SHP77 treated with DMSO at 0.1 percent for 48 hours (cell line): ENCODE measurements around the gene GBX1.

Source experiments
- DNase-seq: peaks from one replicate; lab custom pipeline; 2025; lab: John Stamatoyannopoulos, UW

GBX1 gene

GRCh38 chr7:151167197-151167961 is at the start of gene GBX1:
Gene GBX1 (minus strand): TSS chr7:151167694. CDS start chr7:151167548, 146 bp downstream.
- no peak for DNase-seq

DNA sequence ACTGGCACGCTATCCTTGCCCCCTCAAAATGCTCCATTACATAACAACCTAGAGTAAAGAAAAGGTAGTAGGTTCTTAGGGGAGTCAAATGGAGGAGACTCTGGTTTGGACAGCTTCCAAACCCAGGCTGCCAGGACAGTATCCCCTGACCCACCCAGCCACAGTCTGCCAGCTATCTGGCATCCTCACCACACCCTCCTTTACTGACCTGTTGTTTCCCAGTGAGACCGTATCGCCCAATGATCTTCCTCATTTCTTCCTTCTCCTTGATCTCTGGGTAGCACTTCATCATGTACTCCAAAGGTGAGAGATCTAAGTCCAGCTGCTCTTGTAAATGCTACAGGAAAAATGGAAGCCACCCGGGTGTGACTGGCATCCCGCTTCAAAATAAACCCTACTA is 47.9 kb upstream of the GBX1 start:
- no peak for DNase-seq

GRCh38 chr7:151213826-151214225 is 46.3 kb upstream of the GBX1 start:
- DNase-seq: no peak

- no peak for DNase-seq
Observed at GRCh38 chr7:151212626-151213025, 45.1 kb upstream of the GBX1 start.

GRCh38 chr7:151211155-151211772 is 43.8 kb upstream of the GBX1 start:
- no peak for DNase-seq

GRCh38 chr7:151210087-151210854 is 42.8 kb upstream of the GBX1 start, which contains the start of gene H2BK1:
Gene H2BK1 (minus strand): TSS chr7:151210488. CDS start chr7:151210318, 170 bp downstream.
- DNase-seq: no peak

DNA sequence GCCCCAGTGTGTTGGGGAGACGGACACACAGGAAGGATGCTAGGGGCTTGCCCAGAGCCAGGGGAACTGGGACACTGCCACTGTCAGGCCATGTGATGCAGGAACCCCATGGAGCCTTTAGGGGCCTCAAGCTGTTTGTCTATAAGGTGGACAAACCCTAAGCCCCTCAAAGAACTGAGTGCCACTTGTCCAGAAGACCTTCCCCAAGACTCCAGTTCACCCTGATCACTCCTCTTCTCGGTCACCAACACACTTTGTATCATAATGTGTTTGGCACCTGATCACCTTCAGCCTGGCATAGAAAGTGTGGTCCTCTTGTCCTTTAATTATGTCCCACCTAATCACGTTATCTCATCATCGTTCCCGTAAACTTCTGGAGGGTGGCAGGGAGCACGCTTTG is 42.1 kb upstream of the GBX1 start:
- no peak for DNase-seq

GRCh38 chr7:151208253-151208862 is 40.9 kb upstream of the GBX1 start:
- no peak for DNase-seq

DNA sequence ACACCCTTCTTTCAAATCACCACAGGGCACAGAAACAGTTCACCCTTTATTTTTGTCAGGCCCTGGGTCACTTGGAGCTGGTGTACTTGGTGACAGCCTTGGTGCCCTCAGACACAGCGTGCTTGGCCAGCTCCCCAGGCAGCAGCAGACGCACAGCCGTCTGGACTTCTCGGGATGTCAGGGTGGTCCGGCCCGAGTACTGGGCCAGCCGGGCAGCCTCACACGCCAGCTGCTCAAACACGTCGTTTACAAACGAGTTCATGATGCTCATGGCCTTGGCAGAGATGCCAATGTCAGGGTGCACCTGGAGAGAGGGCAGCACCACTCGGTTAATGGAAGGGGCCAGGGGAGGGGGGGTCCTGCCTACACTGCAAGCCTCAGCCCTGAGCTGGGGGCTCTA is 40.3 kb upstream of the GBX1 start:
- peak; percentile 22 for DNase-seq

DNA sequence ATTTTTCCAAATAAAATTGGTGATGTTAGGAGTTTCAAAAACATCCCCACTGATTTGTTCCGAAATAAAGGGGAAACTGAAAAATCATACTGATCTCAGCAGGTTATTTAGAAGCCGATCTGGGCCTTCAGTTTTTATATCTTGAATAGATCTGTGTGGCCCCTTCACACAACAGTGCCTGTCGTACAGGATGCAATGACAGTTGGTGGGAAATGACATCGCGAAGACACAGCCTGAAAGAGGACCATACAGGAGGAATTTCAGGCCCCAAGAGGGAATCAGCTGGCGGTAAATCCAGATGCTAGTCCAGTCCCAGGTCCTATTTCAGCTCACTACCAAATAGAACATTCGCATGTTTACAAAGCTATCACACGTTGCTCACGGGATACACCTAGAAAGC is 39.8 kb upstream of the GBX1 start:
- DNase-seq: no peak

GRCh38 chr7:151206914-151207313 is 39.4 kb upstream of the GBX1 start:
- DNase-seq: no peak

DNA sequence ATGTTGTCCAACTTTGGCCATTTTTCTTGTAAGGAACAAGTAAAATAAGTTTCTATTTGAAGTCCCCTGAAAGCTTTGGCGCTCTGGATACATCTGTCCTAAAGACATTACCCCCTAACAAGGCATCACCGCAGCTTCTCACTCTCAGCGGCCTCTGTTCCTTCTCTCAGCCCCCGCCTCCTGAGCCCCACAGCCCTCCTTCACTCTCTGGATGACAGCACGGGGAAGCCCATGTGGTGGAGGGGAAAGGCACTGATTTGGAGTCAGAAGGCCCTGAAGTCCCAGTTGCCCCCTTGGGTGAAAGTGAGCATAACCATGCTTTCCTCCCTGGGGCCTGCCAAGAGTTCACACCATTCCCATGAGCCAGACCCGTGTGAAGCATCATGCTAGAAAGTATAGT is 38.2 kb upstream of the GBX1 start:
- no peak for DNase-seq

DNA sequence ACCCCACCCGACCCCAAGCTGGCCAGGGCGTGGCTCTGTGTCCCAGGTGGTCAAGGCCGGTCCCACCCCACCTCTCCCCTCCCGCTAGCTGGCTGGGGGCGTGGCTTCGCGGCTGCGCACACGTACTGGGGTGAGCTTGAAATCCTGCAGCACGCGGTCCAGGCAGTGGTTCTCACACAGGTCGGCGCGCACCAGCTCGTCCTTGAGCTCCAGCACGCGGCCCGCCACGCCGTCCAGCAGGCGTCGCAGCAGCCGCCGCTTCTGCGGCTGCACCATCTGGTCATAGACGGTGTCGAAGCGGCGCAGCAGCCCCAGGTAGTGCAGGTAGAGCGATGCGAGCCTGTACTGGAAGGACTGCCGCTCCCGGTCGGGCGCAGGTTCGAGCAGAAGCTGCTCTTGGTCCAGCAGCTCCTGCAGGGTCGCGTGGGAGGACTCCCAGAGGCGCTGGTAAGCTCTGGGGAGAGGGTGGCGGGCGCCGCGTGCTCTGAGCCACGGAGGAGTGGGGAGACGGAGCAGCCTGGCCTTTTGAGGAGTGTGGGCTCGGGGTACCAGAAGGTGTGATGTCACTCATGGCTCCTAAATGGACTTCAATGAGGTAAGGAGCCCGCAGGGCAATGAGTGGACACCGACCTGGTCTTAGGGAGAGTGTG is 37.0 kb upstream of the GBX1 start:
- DNase-seq: no peak

DNA sequence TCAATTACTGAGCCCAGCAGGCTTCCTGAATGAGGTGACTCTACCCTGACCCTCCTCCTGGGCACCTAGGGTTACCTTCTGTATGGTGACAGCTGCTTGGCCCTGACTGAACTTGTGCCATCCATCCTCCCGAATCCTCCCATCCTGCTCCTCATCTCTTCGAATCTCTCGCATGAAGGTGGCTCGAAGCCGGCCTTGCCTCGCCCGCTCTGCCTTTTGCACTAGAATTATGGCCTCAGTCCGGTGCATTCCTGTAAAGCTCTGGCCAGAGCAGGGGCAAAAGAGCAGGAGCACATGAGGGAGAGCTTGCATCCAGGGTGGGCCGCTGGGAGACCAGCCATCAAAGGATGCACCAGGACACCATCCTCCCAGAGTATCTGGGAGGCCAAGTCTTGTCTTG is 35.3 kb upstream of the GBX1 start:
- no peak for DNase-seq

DNA sequence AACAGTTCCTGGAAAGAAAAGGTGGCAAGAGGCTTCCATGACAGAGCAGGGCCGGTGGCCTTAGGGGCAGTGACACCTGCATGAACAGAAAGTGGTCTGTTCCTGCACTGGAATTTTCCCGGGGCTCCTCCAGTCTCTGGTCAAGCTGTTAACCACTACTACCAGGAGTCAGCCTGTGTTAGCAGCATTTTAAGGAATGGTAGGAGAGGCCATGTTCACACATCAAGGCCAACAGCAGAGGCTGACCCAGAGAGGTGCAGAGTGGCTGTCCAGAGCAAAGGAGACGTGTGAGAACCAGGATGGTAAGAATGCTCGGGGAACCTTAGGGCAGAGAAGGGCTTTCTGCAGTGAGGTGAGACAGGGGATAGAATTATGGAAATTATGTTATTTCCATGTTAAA is 34.3 kb upstream of the GBX1 start:
- DNase-seq: no peak

DNA sequence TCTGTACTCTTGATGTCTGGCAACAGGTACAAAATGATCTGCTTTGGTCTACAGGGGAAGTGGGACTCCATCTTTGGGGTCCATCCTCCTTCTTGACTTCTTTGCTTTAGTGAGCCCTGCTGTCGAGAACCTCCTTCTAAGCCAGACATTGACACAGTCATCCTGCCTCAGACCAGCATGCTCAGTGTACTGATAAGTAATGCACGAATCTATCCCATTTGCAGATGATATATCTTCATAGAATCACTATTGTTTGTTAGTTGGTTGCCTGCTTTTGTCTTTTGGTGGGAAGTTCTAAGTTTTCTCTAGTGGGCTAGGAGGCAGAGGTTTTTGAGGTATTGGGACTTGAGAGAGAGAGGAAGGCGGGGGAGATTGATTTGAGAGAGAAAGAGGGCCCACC is 33.9 kb upstream of the GBX1 start:
- no peak for DNase-seq

- no peak for DNase-seq
Observed at GRCh38 chr7:151198945-151199848, 31.7 kb upstream of the GBX1 start.

DNA sequence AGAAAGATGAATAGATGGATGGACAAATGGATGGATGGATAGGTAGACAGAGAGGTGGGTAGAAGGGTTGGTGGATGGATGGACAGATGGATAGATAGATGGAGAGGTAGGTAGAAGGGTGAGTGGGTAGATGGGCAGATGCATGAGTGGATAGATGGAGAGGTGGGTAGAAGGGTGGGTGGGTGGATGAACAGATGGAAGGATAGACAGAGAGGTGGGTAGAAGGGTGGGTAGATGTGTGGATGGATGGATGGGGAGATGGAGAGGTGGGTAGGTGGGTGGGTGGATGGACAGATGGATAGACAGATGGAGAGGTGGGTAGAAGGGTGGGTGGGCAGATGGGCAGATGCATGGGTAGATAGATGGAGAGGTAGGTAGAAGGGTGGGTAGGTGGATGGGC is 30.4 kb upstream of the GBX1 start:
- no peak for DNase-seq

DNA sequence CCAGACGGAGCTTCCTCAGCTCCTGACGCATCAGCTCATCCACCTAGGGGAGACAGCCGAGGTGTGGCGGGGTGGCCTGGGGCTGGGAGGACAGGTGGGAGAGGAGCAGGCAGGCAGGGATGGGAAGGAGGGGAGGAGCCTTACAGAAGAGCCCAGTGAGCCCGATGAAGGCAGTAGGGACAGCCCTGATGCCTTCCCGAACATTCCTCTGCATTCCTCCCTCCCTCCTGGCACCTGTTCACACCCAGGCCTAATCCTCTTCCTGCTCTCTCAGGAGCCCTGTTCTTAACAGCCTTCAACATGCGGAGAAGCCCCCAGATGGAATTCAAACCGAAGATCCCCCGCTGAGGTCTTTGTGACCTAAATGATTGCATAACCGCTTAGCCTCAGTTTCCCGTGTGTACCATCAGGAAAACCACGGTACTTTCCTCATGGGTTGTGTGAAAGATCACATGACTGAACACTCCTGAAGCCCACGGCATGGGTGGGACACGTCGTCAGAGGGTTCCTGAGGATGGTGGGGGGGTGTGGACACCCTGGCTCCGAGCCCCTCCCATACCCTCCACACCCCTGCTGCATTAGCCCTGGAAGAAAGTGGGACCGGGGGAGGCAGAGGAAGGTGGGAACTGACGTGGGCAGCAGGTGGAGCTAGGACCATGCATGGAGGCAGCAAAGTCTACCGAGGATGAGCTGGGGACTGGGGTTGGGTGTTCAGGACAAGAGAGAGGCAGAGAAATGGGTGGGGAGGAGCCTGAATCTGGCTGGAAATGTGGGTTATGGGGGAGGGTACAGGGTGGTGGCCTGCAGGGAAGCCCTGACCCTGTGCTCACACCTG is 28.3 kb upstream of the GBX1 start:
- DNase-seq: no peak

DNA sequence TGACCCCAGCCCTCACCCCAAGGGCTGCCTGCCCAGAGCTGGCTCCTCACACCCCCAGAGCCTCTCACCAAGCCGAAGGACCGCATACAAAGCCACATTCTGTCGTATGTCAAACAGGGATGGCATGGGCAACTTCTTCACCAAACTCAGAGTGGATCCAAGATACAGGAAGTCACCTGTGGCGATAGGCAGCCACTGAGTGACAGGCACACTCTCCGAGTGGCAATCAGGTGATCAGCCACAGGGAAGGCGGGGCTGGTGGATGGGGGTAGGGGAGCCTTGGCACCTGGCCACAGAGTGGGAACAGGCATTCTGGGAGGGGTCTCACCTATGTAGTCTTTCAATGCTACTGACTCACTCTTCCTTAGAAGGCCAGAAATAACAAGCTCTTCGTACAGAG is 26.7 kb upstream of the GBX1 start:
- DNase-seq: no peak
